Upper lobe of right lung (tissue), 1 donor: ENCODE results near the gene HSPB6. TPM values are rescaled to one million over a fixed set of nuclear protein-coding genes. Genes with fewer than 3 reads are reported as not detected.

Experiments used
- ATAC-seq: fragments of 200-7000 bp; cut with Tn5 transposase; one replicate; pipeline ENCODE4 v1.9.1; 2020; ENCODE audit warnings: mild to moderate bottlenecking, moderate library complexity
- DNase-seq: peaks from one replicate; pipeline ENCODE4 v3.0.0-alpha.2; 2020
- H3K27ac ChIP-seq: fragments of 200-600 bp; one replicate; pipeline ENCODE4 v1.8.0; 2022
- H3K27me3 ChIP-seq: fragments of 200-600 bp; one replicate; pipeline ENCODE4 v1.8.0; 2022; ENCODE audit warnings: mild to moderate bottlenecking
- H3K36me3 ChIP-seq: fragments of 200-600 bp; one replicate; pipeline ENCODE4 v1.8.0; 2022
- H3K4me1 ChIP-seq: fragments of 200-600 bp; one replicate; pipeline ENCODE4 v1.8.0; 2022
- H3K4me3 ChIP-seq: fragments of 200-600 bp; one replicate; pipeline ENCODE4 v1.8.0; 2022; ENCODE audit warnings: mild to moderate bottlenecking
- H3K9me3 ChIP-seq: fragments of 200-600 bp; one replicate; pipeline ENCODE4 v1.8.0; 2022
- CTCF ChIP-seq: fragments of 200-600 bp; IDR thresholded peaks from one replicate; pipeline ENCODE4 v1.8.0; 2022; ENCODE audit warnings: antibody characterized with exemption
- intact Hi-C: fragments of 100-400 bp; cut with DNase I; formaldehyde crosslinking; loops from one replicate; pipeline ENCODE4 v1.11.0; 2022
- long read RNA-seq: library from polyadenylated mRNA; unstranded; transcript quantifications from one replicate; pipeline ENCODE4 v2.0.0, GENCODE V29; 2021
- total RNA-seq: library from RNA; stranded (reverse); fragmentation: NEBNext Ultra II Directional; extraction: Animal tissue kit (Norgen Biotek cat#: 25700); gene quantifications from one replicate; pipeline ENCODE4 v1.2.1, GENCODE V29; 2021
- donor health status: DM: no; HTN: yes; CAD: no; lungs with severe emphysema.

The HSPB6 gene
- total RNA-seq: 41.3 TPM
- long read RNA-seq, transcript HSPB6-201 (3 exons, 1,457 nt): major isoform, 32 of 37 reads
- long read RNA-seq, partial matches to known transcripts: 2 of 37 reads
- long read RNA-seq, other reads (novel, unspliced or antisense): 3 of 37 reads

GRCh38 chr19:35756377-35757230 is at the start of gene HSPB6:
Gene HSPB6, minus strand, starts transcription at chr19:35757029. Its CDS starts 21 bp downstream, at chr19:35757008.
- H3K27ac ChIP-seq: peak within 1 kb of the TSS; percentile 98
- H3K9me3 ChIP-seq: no peaks in the 10 kb centered on the region
- peaks cover 28% of the 10 kb centered on the region for H3K36me3 ChIP-seq
- no peaks in the 10 kb centered on the region for H3K27me3 ChIP-seq
- no peak for TF ChIP-seq CTCF
- ATAC-seq (no peak), DNase-seq (peak; percentile 69)
- intact Hi-C loops: no loop called here
- H3K4me3 ChIP-seq: peak within 1 kb of the TSS; percentile 98
- peaks cover 18% of the 10 kb centered on the region for H3K4me1 ChIP-seq

GRCh38 chr19:35806597-35806996 is 49.8 kb upstream of the HSPB6 start:
- ATAC-seq (no peak), DNase-seq (no peak)
- H3K27me3 ChIP-seq: no peaks in the 10 kb centered on the region
- no peak overlapping the region for H3K27ac ChIP-seq
- no peaks in the 10 kb centered on the region for H3K36me3 ChIP-seq
- no peak overlapping the region for H3K4me3 ChIP-seq
- H3K4me1 ChIP-seq: no peaks in the 10 kb centered on the region
- no peaks in the 10 kb centered on the region for H3K9me3 ChIP-seq
- intact Hi-C loops: no loop called here
- TF ChIP-seq CTCF: no peak

GRCh38 chr19:35805526-35806102 is 48.8 kb upstream of the HSPB6 start:
- ATAC-seq (no peak), DNase-seq (no peak)
- H3K27ac ChIP-seq: no peak overlapping the region
- no peaks in the 10 kb centered on the region for H3K9me3 ChIP-seq
- no peaks in the 10 kb centered on the region for H3K4me1 ChIP-seq
- intact Hi-C loops: no loop called here
- no peak for TF ChIP-seq CTCF
- H3K36me3 ChIP-seq: no peaks in the 10 kb centered on the region
- no peak overlapping the region for H3K4me3 ChIP-seq
- H3K27me3 ChIP-seq: no peaks in the 10 kb centered on the region

GRCh38 chr19:35801828-35802227 is 45.0 kb upstream of the HSPB6 start:
- DNase-seq: no peak

GRCh38 chr19:35797663-35798062 is 40.8 kb upstream of the HSPB6 start:
- H3K4me1 ChIP-seq: no peaks in the 10 kb centered on the region
- H3K36me3 ChIP-seq: no peaks in the 10 kb centered on the region
- intact Hi-C loops: no loop called here
- no peak overlapping the region for H3K4me3 ChIP-seq
- ATAC-seq (peak; percentile 39), DNase-seq (peak; percentile 67)
- H3K9me3 ChIP-seq: no peaks in the 10 kb centered on the region
- H3K27ac ChIP-seq: no peak overlapping the region
- peaks cover 23% of the 10 kb centered on the region for H3K27me3 ChIP-seq
- TF ChIP-seq CTCF: no peak

More at GRCh38 chr19:35801828-35802227, 45.0 kb upstream of the HSPB6 start:
- no peaks in the 10 kb centered on the region for H3K9me3 ChIP-seq
- no peak for TF ChIP-seq CTCF
- H3K4me3 ChIP-seq: no peak overlapping the region
- H3K27me3 ChIP-seq: peaks cover 19% of the 10 kb centered on the region
- no peak overlapping the region for H3K27ac ChIP-seq
- no peaks in the 10 kb centered on the region for H3K4me1 ChIP-seq
- no peaks in the 10 kb centered on the region for H3K36me3 ChIP-seq
- no peak for ATAC-seq
- intact Hi-C loops: no loop called here
